HK-2 (cell line): Measurements from ENCODE around the gene SLCO1A2.
A peak's percentile ranks its signal among the peaks of the same experiment; 100 is the strongest.

Source experiments
- DNase-seq: peaks from one replicate; pipeline ENCODE4 v3.0.0-alpha.2; 2018; ENCODE audit not compliant: unreplicated experiment

Gene SLCO1A2

GRCh38 chr12:21328578-21328977, 6.1 kb downstream of the SLCO1A2 start:
- DNase-seq = no peak

DNA sequence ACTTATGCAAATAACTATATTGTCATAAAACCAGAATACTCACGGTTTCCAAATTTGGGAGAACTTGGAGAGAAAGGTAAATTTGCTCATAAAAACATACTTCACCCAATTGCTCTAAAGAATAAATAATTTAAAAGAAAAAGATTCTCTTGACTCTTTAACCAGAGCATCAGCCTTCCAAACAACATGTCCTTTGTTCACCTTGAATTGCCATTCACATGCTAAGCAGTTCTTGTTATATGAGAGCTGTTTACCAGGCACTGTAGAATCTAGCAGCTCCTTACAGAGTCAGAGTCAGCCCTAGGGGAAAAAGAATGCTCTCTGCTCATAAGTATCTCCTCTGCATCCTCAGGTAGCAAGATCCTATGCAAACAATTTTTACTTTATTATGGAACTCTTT, 10.2 kb downstream of the SLCO1A2 start:
- DNase-seq = no peak

DNA sequence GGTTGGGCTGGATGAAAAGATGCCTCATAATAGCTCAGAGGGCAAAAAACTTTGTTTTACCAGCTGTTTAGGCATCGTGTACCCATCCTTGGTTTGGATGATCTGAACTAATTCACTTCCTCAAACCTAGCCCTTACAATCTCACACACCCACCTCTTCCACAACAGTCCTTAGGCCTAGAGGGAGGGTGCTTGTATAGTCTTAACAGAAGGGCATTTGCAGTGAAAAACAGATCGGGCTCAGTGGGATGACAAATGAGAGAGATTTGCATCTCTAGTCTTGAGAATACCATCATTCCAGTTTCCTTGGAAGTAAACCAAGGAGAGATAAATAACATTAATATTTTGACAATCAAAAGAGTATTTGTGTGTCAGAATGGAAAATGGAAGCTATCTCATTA, 11.0 kb downstream of the SLCO1A2 start:
- DNase-seq = no peak

GRCh38 chr12:21308785-21309184, 25.9 kb downstream of the SLCO1A2 start:
- DNase-seq = no peak

GRCh38 chr12:21305661-21306060, 29.1 kb downstream of the SLCO1A2 start:
- no peak for DNase-seq

DNA sequence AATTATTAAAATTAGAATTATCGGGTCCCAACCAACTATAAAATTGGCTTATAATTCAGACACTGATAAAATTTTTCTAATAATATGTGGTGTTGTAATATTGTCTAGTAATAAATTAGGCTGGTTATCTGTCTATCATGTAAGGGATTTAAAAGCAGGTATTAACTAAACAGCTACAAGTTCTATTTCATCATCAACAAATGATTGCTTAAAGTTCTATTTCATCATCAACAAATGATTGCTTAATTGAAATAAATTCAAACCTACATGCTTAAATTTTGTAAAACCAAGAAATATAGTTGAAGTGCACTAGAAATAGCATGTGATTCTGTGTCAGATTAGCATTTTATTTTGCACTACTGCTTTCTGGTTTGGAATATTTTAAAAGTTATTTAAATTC, 34.1 kb downstream of the SLCO1A2 start:
- DNase-seq = no peak

DNA sequence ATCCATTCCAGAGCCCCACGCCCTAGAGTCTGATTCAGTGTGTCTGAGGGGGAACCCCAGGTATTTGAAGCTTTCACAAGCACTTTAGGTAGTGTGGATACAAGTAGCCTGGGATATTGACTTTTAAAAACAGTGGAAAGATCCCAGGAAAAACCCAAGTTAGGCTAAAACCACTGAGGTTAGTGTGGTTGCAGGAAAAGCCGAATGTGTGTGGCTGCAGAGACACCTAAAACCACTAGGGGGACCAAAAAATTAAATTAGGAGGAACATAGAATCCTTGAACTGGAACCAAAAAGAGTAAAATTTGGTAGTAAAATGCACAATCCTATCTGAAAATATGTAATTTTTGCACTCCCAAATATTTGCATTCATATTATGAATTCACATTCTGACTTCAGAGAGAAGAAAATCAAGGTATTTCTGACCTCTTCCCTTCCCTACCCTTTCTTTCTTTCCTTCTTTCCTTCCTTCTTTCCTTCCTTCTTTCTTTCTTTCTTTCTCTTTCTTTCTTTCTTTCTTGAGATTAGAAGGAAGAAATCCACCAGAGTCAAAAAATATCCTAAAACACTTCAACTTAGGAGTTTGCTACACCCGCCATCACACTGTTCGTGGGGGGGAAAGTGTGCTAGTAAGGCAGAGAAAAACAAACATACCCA, 37.8 kb downstream of the SLCO1A2 start:
- no peak for DNase-seq

- DNase-seq = no peak
Measured at GRCh38 chr12:21296348-21296747, 38.4 kb downstream of the SLCO1A2 start.

- no peak for DNase-seq
Measured at GRCh38 chr12:21294176-21294575, 40.5 kb downstream of the SLCO1A2 start.

DNA sequence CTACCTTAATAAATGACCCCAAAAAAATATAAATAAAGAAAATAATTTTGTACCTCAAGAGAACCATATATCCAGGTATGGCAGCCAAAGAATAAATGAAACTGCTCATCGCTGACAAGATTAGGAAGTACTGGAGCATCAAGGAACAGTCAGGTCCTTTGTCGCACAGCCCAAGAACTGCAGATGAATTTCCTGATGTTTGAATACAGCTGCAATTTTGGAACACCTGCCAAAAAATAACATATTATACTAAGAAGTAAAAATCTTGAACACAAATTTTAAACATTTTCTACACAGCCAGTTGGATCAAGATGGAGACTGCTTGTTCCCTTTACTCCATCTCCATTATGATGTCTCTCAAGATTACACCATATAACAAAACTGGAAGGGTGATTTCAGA, 42.6 kb downstream of the SLCO1A2 start:
- DNase-seq = no peak

DNA sequence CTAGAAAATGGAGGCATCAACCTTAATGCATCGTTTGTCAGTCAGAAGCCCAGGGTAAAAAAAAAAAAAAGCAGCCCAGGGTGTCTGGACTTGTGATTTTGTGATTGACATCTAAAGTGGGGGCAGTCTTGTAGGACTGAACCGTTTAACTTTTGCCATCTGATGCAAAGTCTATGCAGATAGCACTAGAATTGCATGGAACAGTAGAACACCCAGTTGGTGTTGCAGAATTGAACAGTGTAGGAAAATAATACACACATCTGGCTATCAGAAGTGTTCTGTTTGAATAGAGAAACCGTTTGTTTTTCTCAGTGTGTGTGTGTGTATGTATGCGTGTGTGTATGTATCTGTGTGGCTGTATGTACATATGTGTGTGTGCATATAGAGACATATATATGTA, 45.0 kb downstream of the SLCO1A2 start:
- no peak for DNase-seq

DNA sequence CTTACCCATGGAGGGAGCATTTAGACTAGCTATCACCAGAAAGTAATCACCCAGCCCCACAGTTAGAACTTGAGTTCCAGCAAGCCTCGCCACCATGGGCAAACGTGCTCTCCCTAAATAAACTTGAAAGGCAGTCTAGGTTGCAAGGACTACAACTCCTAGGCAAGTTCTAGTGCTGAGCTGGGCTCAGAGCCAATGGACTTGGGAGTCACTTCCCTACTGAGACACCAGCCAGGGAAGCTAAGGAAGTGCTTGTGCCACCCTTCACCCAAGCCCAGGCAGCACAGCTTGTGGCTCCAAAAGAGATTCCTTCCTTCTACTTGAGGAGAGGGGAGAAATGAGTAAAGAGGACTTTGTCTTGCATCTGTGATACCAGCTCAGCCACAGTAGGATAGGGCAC, 57.9 kb downstream of the SLCO1A2 start:
- peak; percentile 0 for DNase-seq

GRCh38 chr12:21265932-21266331, 68.8 kb downstream of the SLCO1A2 start:
- DNase-seq = no peak

DNA sequence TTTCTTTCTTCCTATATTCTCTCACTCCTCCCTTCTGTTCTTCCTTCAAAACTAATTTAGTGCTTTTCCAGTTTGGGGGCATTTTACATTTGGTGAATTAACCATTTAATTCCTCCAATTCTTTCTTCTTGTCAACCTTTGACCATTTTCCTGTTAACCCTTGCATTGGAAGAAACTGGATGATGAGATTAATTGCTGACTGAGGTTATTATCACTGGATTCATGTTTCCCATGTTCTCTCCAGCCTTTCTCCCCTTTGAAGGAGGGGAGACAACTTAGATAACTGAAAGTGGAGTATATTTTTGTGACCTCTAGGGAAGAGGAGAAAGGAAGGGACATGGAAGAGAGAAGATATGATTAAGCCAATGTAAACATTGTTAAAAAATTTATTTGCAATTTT, 70.5 kb downstream of the SLCO1A2 start:
- no peak for DNase-seq

DNA sequence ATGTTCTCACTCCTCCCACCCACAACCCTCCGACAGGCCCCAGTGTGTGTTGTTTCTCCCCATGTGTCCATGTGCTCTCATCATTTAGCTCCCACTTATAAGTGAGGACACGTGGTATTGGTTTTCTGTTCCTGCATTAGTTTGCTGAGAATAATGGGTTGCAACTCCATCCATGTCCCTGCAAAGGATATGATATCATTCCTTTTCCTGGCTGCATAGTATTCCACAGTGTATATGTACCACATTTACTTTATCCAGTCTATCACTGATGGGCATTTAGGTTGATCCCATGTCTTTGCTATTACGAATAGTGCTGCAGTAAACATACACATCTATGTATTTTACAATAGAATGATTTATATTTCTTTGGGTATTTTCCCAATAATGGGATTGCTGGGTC, 77.5 kb downstream of the SLCO1A2 start:
- DNase-seq = no peak

DNA sequence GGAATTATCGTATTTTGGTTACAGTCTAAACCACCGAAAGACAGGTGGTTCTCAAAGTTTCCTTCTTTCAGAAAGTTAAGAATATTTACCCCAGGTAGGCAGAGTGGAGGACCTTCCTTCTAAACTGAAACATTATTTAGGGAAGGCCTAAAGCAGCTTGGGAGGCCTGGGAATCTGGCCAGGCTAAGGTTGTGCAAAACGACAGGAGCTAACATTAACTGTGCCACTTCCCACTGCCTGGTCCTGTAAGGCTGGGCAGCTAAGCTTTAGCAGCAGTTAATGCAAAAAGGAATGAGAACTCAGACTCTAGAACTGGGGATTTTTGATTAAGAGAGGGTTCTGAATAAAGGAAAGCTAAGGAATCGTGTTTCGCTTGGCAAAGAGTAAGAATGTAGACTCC, 82.6 kb downstream of the SLCO1A2 start:
- no peak for DNase-seq

DNA sequence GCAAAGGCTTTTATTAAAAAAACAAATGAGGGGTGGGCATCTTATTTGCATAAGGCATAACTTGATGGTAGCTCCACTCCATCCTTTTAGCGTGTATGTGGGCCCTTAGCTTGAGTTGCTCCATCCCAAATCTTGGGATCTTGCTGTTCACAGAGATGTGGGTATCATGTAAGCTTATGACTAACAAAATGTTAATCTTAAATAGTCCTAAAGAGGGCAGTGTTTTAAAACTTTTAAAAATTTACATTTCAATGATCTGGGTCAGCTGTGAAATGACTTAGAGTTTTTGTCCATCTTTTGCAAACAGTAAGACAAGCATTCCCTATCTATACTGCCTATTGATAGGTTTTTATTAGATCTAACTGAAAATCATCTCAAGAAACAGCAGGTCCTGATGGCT, 86.0 kb downstream of the SLCO1A2 start:
- no peak for DNase-seq

DNA sequence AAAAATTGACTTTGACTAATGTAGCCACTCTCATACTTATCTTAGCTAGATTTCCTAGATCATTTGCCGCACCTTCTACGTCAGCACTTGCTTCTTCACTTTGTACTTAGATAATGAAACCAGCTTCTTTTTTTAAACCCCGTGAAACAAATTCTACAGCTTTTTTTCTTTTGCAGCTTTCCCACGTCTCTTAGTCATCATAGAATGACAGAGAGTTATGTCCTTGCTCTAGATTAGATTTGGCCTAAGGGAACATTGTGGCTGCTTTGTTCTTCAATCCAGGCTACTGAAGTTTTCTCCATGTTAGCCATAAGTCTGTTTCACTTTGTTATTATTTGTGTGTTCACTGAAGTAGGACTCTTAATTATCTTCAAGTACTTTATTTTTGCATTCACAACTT, 94.9 kb downstream of the SLCO1A2 start:
- no peak for DNase-seq

DNA sequence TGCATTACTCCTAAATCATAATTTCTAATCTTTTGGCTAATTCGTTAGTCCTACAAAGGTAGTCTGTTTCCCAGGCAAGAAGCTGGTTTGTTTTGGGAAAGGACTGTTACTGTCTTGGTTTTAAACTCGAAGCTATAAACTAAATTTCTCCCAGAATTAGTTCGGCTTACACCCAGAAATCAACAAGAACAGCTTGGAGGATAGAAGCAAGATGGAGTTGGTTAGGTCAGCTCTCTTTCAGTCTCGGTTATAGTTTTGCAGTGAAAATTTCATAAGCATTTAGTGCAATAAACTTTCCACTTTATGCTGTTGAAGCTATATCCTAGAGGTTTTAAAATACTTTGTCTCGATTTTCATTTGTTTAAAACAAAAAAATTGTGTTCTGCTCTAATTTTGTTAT, 100.3 kb downstream of the SLCO1A2 start:
- DNase-seq = no peak

DNA sequence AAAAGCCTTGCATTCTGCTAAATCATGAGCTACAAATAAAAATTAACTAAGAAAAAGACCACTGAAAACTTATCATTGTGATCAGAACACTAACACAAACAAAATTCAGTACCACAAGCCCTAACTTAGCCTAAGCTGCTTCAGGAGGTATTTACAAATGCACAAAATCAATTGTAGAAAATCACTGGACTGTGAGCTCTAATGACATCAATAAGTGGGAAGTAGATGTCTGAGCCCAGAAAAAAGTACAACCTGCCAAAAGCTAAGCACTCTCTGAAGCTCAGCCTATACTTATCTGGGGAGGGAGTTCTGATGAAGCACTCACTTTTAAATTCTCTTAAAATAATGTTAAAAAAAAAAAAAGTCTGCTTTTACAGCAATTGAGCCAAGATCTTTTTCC, 110.8 kb downstream of the SLCO1A2 start:
- DNase-seq = no peak

DNA sequence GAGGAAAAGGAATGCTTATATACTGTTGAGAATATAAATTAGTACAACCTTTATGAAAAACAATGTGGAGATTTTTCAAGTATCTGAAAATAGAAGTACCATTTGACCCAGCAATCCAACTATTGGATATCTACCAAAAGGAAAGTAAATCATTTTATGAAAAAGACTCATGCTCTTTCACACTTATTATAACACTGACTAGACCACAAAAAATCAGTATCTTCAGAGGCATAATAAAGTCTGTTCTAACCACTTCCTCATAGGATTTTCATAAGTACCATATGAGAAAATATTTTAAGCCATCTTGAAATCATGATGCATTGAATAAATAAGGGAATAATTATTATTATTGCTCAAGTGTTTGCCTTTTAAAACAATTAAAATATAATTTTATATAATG, 112.9 kb downstream of the SLCO1A2 start:
- no peak for DNase-seq

DNA sequence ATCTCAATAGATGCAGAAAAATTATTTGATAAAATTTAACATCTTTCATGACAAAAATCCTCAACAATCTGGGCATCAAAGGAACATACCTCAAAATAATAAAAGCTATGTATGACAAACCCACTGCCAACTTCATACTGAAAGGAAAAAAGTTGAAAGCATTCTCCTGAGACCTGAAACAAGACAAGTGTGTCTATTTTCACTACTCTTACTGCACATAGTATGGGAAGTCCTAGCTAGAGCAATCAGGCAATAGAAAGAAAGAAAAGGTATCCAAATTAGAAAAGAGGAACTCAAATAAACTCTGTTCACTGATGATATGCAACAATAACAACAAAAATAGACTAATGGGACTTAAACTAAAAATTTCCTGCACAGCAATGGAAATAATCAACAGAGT, 113.6 kb downstream of the SLCO1A2 start:
- DNase-seq = no peak

- no peak for DNase-seq
Measured at GRCh38 chr12:21220266-21220665, 114.5 kb downstream of the SLCO1A2 start.

- DNase-seq = no peak
Measured at GRCh38 chr12:21219206-21219605, 115.5 kb downstream of the SLCO1A2 start.
